Mammary epithelial cell (primary cell): ENCODE measurements around the gene OR8G1.
"Not testable (repeated sequence)": the region's sequence is repeated elsewhere in the genome, so short reads cannot be mapped to it uniquely, and the experiment has no call there.

ENCODE experiments used
- EZH2 ChIP-seq: IDR thresholded peaks from 2 replicates; pipeline ENCODE4 v1.6.1; 2012; ENCODE audit warnings: low read length, inconsistent platforms, borderline replicate concordance
- TF ChIP-seq, protein P1 (sequence below), 2 donors: IDR thresholded peaks in 1 of 2; conservative IDR thresholded peaks in 1 of 2; 2 replicates each; pipeline ENCODE4 v1.5.1; 2011 to 2012; ENCODE audit warnings: inconsistent platforms in 2 of 2, low read length in 2 of 2, mild to moderate bottlenecking in 2 of 2, control low read depth in 1 of 2, low read depth in 1 of 2; ENCODE audit not compliant: insufficient read depth in 1 of 2; ENCODE audit errors: extremely low read depth in 1 of 2

DNA sequence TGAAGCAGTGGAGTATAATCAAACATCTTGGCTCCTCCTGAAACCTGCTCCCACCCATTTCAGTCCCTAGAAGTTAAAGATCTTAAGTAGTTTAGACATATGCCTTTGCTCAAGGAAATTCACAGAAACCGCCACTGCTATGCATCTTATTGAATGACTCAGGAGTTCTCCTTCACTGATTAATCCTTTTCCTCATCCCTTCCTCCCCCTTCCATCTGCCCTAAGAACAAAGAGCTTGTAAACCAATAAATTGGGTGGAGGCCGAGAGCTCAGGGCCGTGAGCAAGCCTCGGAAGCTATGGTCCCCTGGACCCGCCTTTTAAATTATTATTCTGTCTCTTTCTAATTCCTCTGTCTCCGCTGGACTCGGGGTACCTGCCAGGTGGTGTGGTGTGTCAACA lies 30.0 kb downstream of the OR8G1 start:
- TF ChIP-seq, protein P1, sequence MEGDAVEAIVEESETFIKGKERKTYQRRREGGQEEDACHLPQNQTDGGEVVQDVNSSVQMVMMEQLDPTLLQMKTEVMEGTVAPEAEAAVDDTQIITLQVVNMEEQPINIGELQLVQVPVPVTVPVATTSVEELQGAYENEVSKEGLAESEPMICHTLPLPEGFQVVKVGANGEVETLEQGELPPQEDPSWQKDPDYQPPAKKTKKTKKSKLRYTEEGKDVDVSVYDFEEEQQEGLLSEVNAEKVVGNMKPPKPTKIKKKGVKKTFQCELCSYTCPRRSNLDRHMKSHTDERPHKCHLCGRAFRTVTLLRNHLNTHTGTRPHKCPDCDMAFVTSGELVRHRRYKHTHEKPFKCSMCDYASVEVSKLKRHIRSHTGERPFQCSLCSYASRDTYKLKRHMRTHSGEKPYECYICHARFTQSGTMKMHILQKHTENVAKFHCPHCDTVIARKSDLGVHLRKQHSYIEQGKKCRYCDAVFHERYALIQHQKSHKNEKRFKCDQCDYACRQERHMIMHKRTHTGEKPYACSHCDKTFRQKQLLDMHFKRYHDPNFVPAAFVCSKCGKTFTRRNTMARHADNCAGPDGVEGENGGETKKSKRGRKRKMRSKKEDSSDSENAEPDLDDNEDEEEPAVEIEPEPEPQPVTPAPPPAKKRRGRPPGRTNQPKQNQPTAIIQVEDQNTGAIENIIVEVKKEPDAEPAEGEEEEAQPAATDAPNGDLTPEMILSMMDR (conservative IDR thresholded peaks at IDR 0.05 in 1 of 2, IDR thresholded peaks at IDR 0.05 in 1 of 2; ENCODE audit: extremely low read depth in 1 of 2, insufficient read depth in 1 of 2, low read depth in 1 of 2, low read length in 2 of 2) = not testable (repeated sequence)
- not testable (repeated sequence) for TF ChIP-seq EZH2
